PFSK-1 (cell line): ENCODE results near the gene PPM1A.

Source experiments
- REST ChIP-seq, 2 experiments: IDR thresholded peaks; 2 replicates each; pipeline versions ENCODE4 v1.6.1 to v1.8.0; 2011 to 2012; ENCODE audit warnings: low read depth in 2 of 2, low read length in 2 of 2, control low read depth in 1 of 2, inconsistent platforms in 1 of 2, mild to moderate bottlenecking in 1 of 2, moderate library complexity in 1 of 2; ENCODE audit not compliant: insufficient read depth in 1 of 2
- TAF1 ChIP-seq: IDR thresholded peaks from 2 replicates; pipeline ENCODE4 v1.6.1; 2012; ENCODE audit warnings: low read length, control low read depth, borderline replicate concordance; ENCODE audit not compliant: insufficient read depth

GRCh38 chr14:60206837-60207533 is 42.0 kb upstream of the PPM1A start:
- TF ChIP-seq TAF1 (no peak), REST (IDR thresholded peaks at IDR 0.05; ENCODE audit: insufficient read depth in 1 of 2, low read depth in 2 of 2, low read length in 2 of 2) (no peak)
